Breast epithelium (tissue), 4 donors: ENCODE results near the gene KBTBD7. TPM values are rescaled to one million over a fixed set of nuclear protein-coding genes. Genes with fewer than 3 reads are reported as not detected.
A peak's percentile ranks its signal among the peaks of the same experiment; 100 is the strongest.

ENCODE experiments used
- DNase-seq, 2 donors: peaks; one replicate each; pipeline ENCODE4 v3.0.0-alpha.2; 2019; ENCODE audit warnings: low spot score in 2 of 2
- H3K27ac ChIP-seq, 2 donors: fragments of 200-600 bp; sonication (generic) in 1 of 2; one replicate each; pipeline ENCODE4 v1.5.1; 2016 to 2019; ENCODE audit warnings: mild to moderate bottlenecking in 1 of 2
- H3K27me3 ChIP-seq, 2 donors: fragments of 200-600 bp; sonication (generic) in 1 of 2; one replicate each; pipeline versions ENCODE4 v1.5.1 to v1.6.0; 2017 to 2019; ENCODE audit warnings: control low read depth in 1 of 2, mild to moderate bottlenecking in 1 of 2
- H3K36me3 ChIP-seq: fragments of 200-600 bp; one replicate; pipeline ENCODE4 v1.5.1; 2019
- H3K4me1 ChIP-seq, 2 donors: fragments of 200-600 bp; sonication (generic); one replicate each; pipeline ENCODE4 v1.5.1; 2016 to 2019; ENCODE audit warnings: control low read depth in 1 of 2
- H3K4me3 ChIP-seq, 3 donors: fragments of 200-600 bp; sonication (generic); 1 replicate in 2 of 3; 2 replicates in 1 of 3; pipeline ENCODE4 v1.5.1; 2016 to 2019; ENCODE audit warnings: mild to moderate bottlenecking in 3 of 3, moderate library complexity in 2 of 3
- H3K9me3 ChIP-seq, 2 donors: fragments of 200-600 bp; sonication (generic) in 1 of 2; one replicate each; pipeline ENCODE4 v1.5.1; 2016 to 2019; ENCODE audit warnings: control low read depth in 1 of 2
- CTCF ChIP-seq, 3 donors: fragments of 450-650 bp; IDR thresholded peaks; one replicate each; pipeline ENCODE4 v1.5.1; 2016 to 2017; ENCODE audit warnings: antibody characterized with exemption in 3 of 3, mild to moderate bottlenecking in 3 of 3, moderate library complexity in 3 of 3
- POLR2A ChIP-seq: fragments of 450-650 bp; IDR thresholded peaks from one replicate; pipeline ENCODE4 v1.6.1; 2016; ENCODE audit warnings: antibody characterized with exemption, mild to moderate bottlenecking, moderate library complexity
- POLR2AphosphoS5 ChIP-seq, 3 donors: sonication (generic); formaldehyde crosslinking; IDR thresholded peaks; one replicate each; pipeline ENCODE4 v1.6.1; 2017; ENCODE audit warnings: antibody characterized with exemption in 3 of 3
- intact Hi-C: fragments of 100-400 bp; cut with DNase I; formaldehyde crosslinking; loops from one replicate; pipeline ENCODE4 v1.15.1; 2023; ENCODE audit warnings: low total_unique reads
- total RNA-seq, 3 donors: library from RNA; depleted of rRNA; stranded (reverse); fragments of >200 nt; gene quantifications; one replicate each; pipeline ENCODE4 v1.1.0, GENCODE V29; 2016

Gene KBTBD7
- total RNA-seq, 3 donors from 2014 or later: 5.4 to 15.5 (median 7.9) TPM

- Histone ChIP-seq H3K4me3 (no peak overlapping the region), H3K27ac (no peak overlapping the region), H3K36me3 (no peaks in the 10 kb centered on the region), H3K27me3 (no peaks in the 10 kb centered on the region), H3K9me3 (no peaks in the 10 kb centered on the region), H3K4me1 (no peaks in the 10 kb centered on the region)
- no peak for DNase-seq
- intact Hi-C loops: no loop called here
- no peak for TF ChIP-seq CTCF (IDR thresholded peaks at IDR 0.05)
- no peak for TF ChIP-seq POLR2AphosphoS5 (IDR thresholded peaks at IDR 0.05)
- no peak for TF ChIP-seq POLR2A
These were observed 4.7 kb upstream of the KBTBD7 start for GRCh38 chr13:41199079-41199478.

GRCh38 chr13:41196620-41197019 lies 2.3 kb upstream of the KBTBD7 start:
- no peak for DNase-seq
- Histone ChIP-seq H3K9me3 (no peaks in the 10 kb centered on the region), H3K27me3 (no peaks in the 10 kb centered on the region), H3K4me1 (no peaks in the 10 kb centered on the region), H3K4me3 (no peak overlapping the region), H3K36me3 (no peaks in the 10 kb centered on the region), H3K27ac (no peak overlapping the region)
- intact Hi-C loops: no loop called here
- TF ChIP-seq CTCF (IDR thresholded peaks at IDR 0.05) (no peak), POLR2AphosphoS5 (IDR thresholded peaks at IDR 0.05) (no peak), POLR2A (no peak)

- TF ChIP-seq POLR2A: no peak
- no peak for TF ChIP-seq POLR2AphosphoS5 (IDR thresholded peaks at IDR 0.05)
- no peak for TF ChIP-seq CTCF (IDR thresholded peaks at IDR 0.05)
- Histone ChIP-seq H3K4me3 (no peak overlapping the region), H3K36me3 (no peaks in the 10 kb centered on the region), H3K4me1 (no peaks in the 10 kb centered on the region), H3K27me3 (no peaks in the 10 kb centered on the region), H3K27ac (no peak overlapping the region), H3K9me3 (no peaks in the 10 kb centered on the region)
- intact Hi-C loops: no loop called here
- DNase-seq: no peak
These were observed 1.6 kb upstream of the KBTBD7 start for GRCh38 chr13:41196011-41196410.

- H3K27ac ChIP-seq: no peak overlapping the region
- no peak for TF ChIP-seq CTCF (IDR thresholded peaks at IDR 0.05)
- no peak for TF ChIP-seq POLR2AphosphoS5 (IDR thresholded peaks at IDR 0.05)
- no peak for TF ChIP-seq POLR2A
- no peaks in the 10 kb centered on the region for H3K4me1 ChIP-seq
- H3K36me3 ChIP-seq: no peaks in the 10 kb centered on the region
- no peak for DNase-seq
- H3K9me3 ChIP-seq: no peaks in the 10 kb centered on the region
- H3K4me3 ChIP-seq: peak overlapping the region; percentile 71 to 83 (median 77)
- intact Hi-C loops: no loop called here
- H3K27me3 ChIP-seq: no peaks in the 10 kb centered on the region
These were observed 900 bp downstream of the KBTBD7 start for GRCh38 chr13:41193469-41193868.

- Histone ChIP-seq H3K9me3 (no peaks in the 10 kb centered on the region), H3K36me3 (no peaks in the 10 kb centered on the region), H3K27me3 (no peaks in the 10 kb centered on the region), H3K4me3 (no peak overlapping the region), H3K4me1 (no peaks in the 10 kb centered on the region), H3K27ac (no peak overlapping the region)
- DNase-seq: no peak
- intact Hi-C loops: no loop called here
- TF ChIP-seq POLR2AphosphoS5 (IDR thresholded peaks at IDR 0.05): no peak
- TF ChIP-seq POLR2A: no peak
- TF ChIP-seq CTCF (IDR thresholded peaks at IDR 0.05): no peak
These were observed 5.8 kb downstream of the KBTBD7 start for GRCh38 chr13:41188584-41188983.
